Breast epithelium (tissue), 4 donors: ENCODE measurements around the gene RTN4. TPM values are rescaled to one million over a fixed set of nuclear protein-coding genes. Genes with fewer than 3 reads are reported as not detected.

Experiments
- DNase-seq, 2 donors: peaks; one replicate each; pipeline ENCODE4 v3.0.0-alpha.2; 2019; ENCODE audit warnings: low spot score in 2 of 2
- H3K27ac ChIP-seq, 2 donors: fragments of 200-600 bp; sonication (generic) in 1 of 2; one replicate each; pipeline ENCODE4 v1.5.1; 2016 to 2019; ENCODE audit warnings: mild to moderate bottlenecking in 1 of 2
- H3K27me3 ChIP-seq, 2 donors: fragments of 200-600 bp; sonication (generic) in 1 of 2; one replicate each; pipeline versions ENCODE4 v1.5.1 to v1.6.0; 2017 to 2019; ENCODE audit warnings: control low read depth in 1 of 2, mild to moderate bottlenecking in 1 of 2
- H3K36me3 ChIP-seq: fragments of 200-600 bp; one replicate; pipeline ENCODE4 v1.5.1; 2019
- H3K4me1 ChIP-seq, 2 donors: fragments of 200-600 bp; sonication (generic); one replicate each; pipeline ENCODE4 v1.5.1; 2016 to 2019; ENCODE audit warnings: control low read depth in 1 of 2
- H3K4me3 ChIP-seq, 3 donors: fragments of 200-600 bp; sonication (generic); 1 replicate in 2 of 3; 2 replicates in 1 of 3; pipeline ENCODE4 v1.5.1; 2016 to 2019; ENCODE audit warnings: mild to moderate bottlenecking in 3 of 3, moderate library complexity in 2 of 3
- H3K9me3 ChIP-seq, 2 donors: fragments of 200-600 bp; sonication (generic) in 1 of 2; one replicate each; pipeline ENCODE4 v1.5.1; 2016 to 2019; ENCODE audit warnings: control low read depth in 1 of 2
- POLR2A ChIP-seq: fragments of 450-650 bp; IDR thresholded peaks from one replicate; pipeline ENCODE4 v1.6.1; 2016; ENCODE audit warnings: antibody characterized with exemption, mild to moderate bottlenecking, moderate library complexity
- POLR2AphosphoS5 ChIP-seq, 3 donors: sonication (generic); formaldehyde crosslinking; IDR thresholded peaks; one replicate each; pipeline ENCODE4 v1.6.1; 2017; ENCODE audit warnings: antibody characterized with exemption in 3 of 3
- intact Hi-C: fragments of 100-400 bp; cut with DNase I; formaldehyde crosslinking; loops from one replicate; pipeline ENCODE4 v1.15.1; 2023; ENCODE audit warnings: low total_unique reads
- total RNA-seq, 3 donors: library from RNA; depleted of rRNA; stranded (reverse); fragments of >200 nt; gene quantifications; one replicate each; pipeline ENCODE4 v1.1.0, GENCODE V29; 2016
- TF ChIP-seq, protein P1 (sequence below), 3 donors: fragments of 450-650 bp; IDR thresholded peaks; one replicate each; pipeline ENCODE4 v1.5.1; 2016 to 2017; ENCODE audit warnings: antibody characterized with exemption in 3 of 3, mild to moderate bottlenecking in 3 of 3, moderate library complexity in 3 of 3

The RTN4 gene
- total RNA-seq, 3 donors from 2014 or later, result 188 to 419 (median 201) TPM

- H3K36me3 ChIP-seq, result no peaks in the 10 kb centered on the region
- H3K27me3 ChIP-seq, result no peaks in the 10 kb centered on the region
- no peak for DNase-seq
- TF ChIP-seq POLR2A, result no peak
- H3K27ac ChIP-seq, result peak overlapping the region; percentile 38 to 84
- H3K4me3 ChIP-seq, result no peak overlapping the region
- intact Hi-C loops, result no loop called here
- no peaks in the 10 kb centered on the region for H3K9me3 ChIP-seq
- H3K4me1 ChIP-seq, result peaks cover 0 to 24% of the 10 kb centered on the region in 2 donors
These were observed 37.4 kb downstream of the RTN4 start for GRCh38 chr2:55012672-55013484.

DNA sequence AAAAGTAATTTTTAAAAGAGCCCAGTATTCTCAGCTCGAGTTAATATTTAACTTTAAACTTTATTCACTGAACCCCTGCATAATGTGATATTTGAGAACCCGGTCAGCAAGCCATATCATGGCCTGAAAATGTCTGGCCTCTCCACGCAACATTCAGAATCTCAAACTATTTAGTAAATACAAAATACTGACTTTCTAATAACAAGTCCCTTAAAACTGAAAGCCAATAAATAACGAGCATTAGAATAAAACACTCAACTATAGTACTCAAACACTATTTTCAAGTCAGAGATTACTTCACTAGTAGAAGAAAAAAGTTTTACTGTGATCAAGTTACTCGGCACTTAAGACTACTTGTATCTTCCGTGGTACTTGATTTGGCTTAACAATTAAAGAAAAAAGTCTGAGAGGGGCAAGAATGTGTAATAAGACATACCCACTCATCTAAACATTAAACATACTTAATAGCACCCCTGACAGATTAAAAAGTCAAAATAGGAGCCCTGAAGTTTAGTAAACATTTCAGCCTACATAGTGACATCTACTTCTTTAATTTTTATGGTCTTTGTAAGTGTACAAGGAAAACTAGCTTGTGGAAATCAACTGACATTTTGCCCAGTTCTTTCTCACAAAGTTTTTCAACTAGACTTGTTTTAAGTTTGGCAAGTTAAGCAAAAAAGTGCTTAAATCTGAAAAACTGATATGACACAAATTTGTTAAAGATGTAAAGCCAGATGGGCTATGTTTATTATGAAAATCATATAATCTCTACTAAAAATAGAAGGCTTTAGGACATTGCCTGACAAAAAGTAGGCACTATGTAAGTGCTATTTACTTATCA is 38.2 kb downstream of the RTN4 start:
- Histone ChIP-seq H3K4me1 (peaks cover 0 to 24% of the 10 kb centered on the region in 2 donors), H3K36me3 (no peaks in the 10 kb centered on the region), H3K4me3 (no peak overlapping the region), H3K9me3 (no peaks in the 10 kb centered on the region), H3K27me3 (no peaks in the 10 kb centered on the region), H3K27ac (peak overlapping the region; percentile 38 to 84)
- intact Hi-C loops, result no loop called here
- TF ChIP-seq, protein P1, sequence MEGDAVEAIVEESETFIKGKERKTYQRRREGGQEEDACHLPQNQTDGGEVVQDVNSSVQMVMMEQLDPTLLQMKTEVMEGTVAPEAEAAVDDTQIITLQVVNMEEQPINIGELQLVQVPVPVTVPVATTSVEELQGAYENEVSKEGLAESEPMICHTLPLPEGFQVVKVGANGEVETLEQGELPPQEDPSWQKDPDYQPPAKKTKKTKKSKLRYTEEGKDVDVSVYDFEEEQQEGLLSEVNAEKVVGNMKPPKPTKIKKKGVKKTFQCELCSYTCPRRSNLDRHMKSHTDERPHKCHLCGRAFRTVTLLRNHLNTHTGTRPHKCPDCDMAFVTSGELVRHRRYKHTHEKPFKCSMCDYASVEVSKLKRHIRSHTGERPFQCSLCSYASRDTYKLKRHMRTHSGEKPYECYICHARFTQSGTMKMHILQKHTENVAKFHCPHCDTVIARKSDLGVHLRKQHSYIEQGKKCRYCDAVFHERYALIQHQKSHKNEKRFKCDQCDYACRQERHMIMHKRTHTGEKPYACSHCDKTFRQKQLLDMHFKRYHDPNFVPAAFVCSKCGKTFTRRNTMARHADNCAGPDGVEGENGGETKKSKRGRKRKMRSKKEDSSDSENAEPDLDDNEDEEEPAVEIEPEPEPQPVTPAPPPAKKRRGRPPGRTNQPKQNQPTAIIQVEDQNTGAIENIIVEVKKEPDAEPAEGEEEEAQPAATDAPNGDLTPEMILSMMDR (IDR thresholded peaks at IDR 0.05), result no peak
- no peak for TF ChIP-seq POLR2AphosphoS5 (IDR thresholded peaks at IDR 0.05)
- TF ChIP-seq POLR2A, result no peak
- no peak for DNase-seq

- TF ChIP-seq POLR2A, result no peak
- TF ChIP-seq, protein P1 (IDR thresholded peaks at IDR 0.05), result no peak
- no peak for TF ChIP-seq POLR2AphosphoS5 (IDR thresholded peaks at IDR 0.05)
- Histone ChIP-seq H3K27ac (peak overlapping the region; percentile 16 to 84), H3K4me3 (no peak overlapping the region), H3K36me3 (no peaks in the 10 kb centered on the region), H3K27me3 (no peaks in the 10 kb centered on the region), H3K4me1 (peaks cover 0 to 24% of the 10 kb centered on the region in 2 donors), H3K9me3 (no peaks in the 10 kb centered on the region)
- peak in 1 of 2 donors; percentile 44 for DNase-seq
- intact Hi-C loops, result no loop called here
These were observed 39.3 kb downstream of the RTN4 start for GRCh38 chr2:55010915-55011314.

GRCh38 chr2:55010149-55010591 is 40.1 kb downstream of the RTN4 start:
- Histone ChIP-seq H3K36me3 (no peaks in the 10 kb centered on the region), H3K4me3 (peak overlapping the region; percentile 14 to 57 (median 46)), H3K27me3 (no peaks in the 10 kb centered on the region), H3K9me3 (no peaks in the 10 kb centered on the region), H3K4me1 (peaks cover 0 to 24% of the 10 kb centered on the region in 2 donors), H3K27ac (peak overlapping the region; percentile 56 to 84)
- TF ChIP-seq POLR2A, result no peak
- TF ChIP-seq, protein P1 (IDR thresholded peaks at IDR 0.05), result no peak
- peak in 2 of 3 donors; percentile 36 to 79 for TF ChIP-seq POLR2AphosphoS5 (IDR thresholded peaks at IDR 0.05)
- intact Hi-C loops, result no loop called here
- DNase-seq, result peak in 1 of 2 donors; percentile 60

GRCh38 chr2:55009277-55010060 is 40.8 kb downstream of the RTN4 start:
- Histone ChIP-seq H3K4me1 (peaks cover 0 to 24% of the 10 kb centered on the region in 2 donors), H3K27ac (peak overlapping the region; percentile 56 to 84), H3K27me3 (no peaks in the 10 kb centered on the region), H3K9me3 (no peaks in the 10 kb centered on the region), H3K36me3 (no peaks in the 10 kb centered on the region), H3K4me3 (peak overlapping the region; percentile 14 to 57 (median 46))
- intact Hi-C loops, result no loop called here
- TF ChIP-seq POLR2AphosphoS5 (IDR thresholded peaks at IDR 0.05) (no peak), POLR2A (no peak)
- TF ChIP-seq, protein P1 (IDR thresholded peaks at IDR 0.05), result no peak
- no peak for DNase-seq
